ENCODE data around the gene C1orf210.

- TF ChIP-seq, protein P1, sequence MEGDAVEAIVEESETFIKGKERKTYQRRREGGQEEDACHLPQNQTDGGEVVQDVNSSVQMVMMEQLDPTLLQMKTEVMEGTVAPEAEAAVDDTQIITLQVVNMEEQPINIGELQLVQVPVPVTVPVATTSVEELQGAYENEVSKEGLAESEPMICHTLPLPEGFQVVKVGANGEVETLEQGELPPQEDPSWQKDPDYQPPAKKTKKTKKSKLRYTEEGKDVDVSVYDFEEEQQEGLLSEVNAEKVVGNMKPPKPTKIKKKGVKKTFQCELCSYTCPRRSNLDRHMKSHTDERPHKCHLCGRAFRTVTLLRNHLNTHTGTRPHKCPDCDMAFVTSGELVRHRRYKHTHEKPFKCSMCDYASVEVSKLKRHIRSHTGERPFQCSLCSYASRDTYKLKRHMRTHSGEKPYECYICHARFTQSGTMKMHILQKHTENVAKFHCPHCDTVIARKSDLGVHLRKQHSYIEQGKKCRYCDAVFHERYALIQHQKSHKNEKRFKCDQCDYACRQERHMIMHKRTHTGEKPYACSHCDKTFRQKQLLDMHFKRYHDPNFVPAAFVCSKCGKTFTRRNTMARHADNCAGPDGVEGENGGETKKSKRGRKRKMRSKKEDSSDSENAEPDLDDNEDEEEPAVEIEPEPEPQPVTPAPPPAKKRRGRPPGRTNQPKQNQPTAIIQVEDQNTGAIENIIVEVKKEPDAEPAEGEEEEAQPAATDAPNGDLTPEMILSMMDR (IDR thresholded peaks at IDR 0.05; ENCODE audit: low read depth, low read length, poor library complexity, severe bottlenecking), result no peak
- TF ChIP-seq EZH2phosphoT487 (IDR thresholded peaks at IDR 0.05; ENCODE audit: borderline replicate concordance, low read length), result no peak
Measured at GRCh38 chr1:43285269-43285990, at the start of gene C1orf210.

All from DOHH2 (cell line).